ENCODE results near the gene PRSS56.

Gene PRSS56

DNA sequence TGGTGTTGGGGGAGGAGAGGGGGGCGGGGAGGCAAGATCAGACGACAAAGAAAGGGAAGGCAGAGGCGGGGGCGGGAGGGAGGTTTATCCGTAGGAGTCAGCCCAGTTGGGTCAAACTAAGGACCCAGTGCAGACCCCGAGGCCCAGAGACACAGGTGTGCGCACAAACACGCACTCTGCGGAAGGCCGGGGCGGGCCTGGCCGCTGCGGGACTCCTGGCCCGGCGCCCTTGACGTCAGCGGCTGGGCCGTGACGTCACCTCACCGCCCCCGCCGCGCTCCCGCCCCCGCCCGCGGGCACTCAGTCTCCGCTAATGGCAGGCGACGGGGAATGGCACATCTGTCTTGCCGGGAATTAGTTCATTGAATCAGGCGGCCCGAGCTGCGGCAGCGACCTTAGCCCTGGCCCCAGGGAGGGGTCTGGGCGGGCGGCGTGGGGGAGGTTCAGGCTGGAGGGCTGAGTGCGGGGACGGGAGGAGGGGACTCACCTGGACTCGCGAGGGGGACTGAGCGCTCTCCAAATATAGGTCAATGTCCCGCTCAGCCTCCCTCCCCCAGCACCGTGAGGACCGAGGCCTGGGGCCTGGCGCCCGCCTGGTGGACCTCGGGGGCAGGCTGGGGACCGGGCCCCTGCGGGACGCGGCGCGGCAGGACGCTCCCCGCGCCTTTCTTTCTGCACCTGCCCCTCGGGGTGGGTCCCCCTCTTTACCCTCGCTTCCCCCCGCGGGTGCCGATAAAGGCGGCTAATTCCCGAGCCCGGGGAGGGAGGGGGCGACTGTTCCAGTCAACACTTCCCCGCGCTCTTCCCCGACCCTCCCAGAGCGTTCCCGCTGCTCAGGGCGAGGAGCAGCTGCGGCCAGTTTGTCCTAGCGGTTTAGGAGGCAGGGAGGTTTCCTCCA is 17.0 kb upstream of the PRSS56 start:
- Mint-ChIP-seq H3K4me3 (peak overlapping the region; percentile 79), H3K4me1 (peaks cover 86% of the 10 kb centered on the region), H3K36me3 (ENCODE audit: low read depth) (no peaks in the 10 kb centered on the region), H3K27ac (no peak overlapping the region), H3K9me3 (no peaks in the 10 kb centered on the region), H3K27me3 (ENCODE audit: low read depth, poor library complexity) (peaks cover 44% of the 10 kb centered on the region)
- TF ChIP-seq, protein P1, sequence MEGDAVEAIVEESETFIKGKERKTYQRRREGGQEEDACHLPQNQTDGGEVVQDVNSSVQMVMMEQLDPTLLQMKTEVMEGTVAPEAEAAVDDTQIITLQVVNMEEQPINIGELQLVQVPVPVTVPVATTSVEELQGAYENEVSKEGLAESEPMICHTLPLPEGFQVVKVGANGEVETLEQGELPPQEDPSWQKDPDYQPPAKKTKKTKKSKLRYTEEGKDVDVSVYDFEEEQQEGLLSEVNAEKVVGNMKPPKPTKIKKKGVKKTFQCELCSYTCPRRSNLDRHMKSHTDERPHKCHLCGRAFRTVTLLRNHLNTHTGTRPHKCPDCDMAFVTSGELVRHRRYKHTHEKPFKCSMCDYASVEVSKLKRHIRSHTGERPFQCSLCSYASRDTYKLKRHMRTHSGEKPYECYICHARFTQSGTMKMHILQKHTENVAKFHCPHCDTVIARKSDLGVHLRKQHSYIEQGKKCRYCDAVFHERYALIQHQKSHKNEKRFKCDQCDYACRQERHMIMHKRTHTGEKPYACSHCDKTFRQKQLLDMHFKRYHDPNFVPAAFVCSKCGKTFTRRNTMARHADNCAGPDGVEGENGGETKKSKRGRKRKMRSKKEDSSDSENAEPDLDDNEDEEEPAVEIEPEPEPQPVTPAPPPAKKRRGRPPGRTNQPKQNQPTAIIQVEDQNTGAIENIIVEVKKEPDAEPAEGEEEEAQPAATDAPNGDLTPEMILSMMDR (IDR thresholded peaks at IDR 0.05), result no peak
- peak; percentile 72 for DNase-seq

DNA sequence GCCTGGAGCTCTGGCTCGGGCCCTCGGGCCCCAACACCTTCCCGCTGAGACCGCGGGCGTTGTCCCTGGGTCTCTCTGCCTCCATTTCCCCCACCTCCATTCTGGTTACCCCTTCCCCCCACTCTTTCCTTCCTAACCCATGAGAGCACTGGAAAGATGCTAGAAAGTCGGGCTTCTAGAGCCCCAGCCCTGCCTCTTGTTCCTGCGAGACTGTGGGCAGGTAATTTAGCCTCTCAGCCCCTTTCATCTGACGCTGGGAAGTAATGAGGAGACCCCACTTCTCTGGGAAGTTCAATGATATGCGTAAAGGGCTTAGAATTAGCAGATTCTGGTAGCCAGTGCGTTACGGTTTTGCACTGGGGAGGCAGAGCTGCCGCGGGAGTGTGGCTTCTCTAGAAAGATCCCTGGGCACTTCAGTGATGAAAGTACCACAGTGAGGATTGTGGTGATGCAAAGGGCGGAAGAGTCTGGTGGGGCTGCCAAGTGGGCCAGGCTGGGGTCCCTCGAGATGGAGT is 16.3 kb upstream of the PRSS56 start:
- TF ChIP-seq, protein P1 (IDR thresholded peaks at IDR 0.05), result no peak
- Mint-ChIP-seq H3K4me3 (peak overlapping the region; percentile 72), H3K27ac (no peak overlapping the region), H3K27me3 (ENCODE audit: low read depth, poor library complexity) (peaks cover 39% of the 10 kb centered on the region), H3K4me1 (peaks cover 87% of the 10 kb centered on the region), H3K9me3 (no peaks in the 10 kb centered on the region), H3K36me3 (ENCODE audit: low read depth) (no peaks in the 10 kb centered on the region)
- DNase-seq, result no peak

DNA sequence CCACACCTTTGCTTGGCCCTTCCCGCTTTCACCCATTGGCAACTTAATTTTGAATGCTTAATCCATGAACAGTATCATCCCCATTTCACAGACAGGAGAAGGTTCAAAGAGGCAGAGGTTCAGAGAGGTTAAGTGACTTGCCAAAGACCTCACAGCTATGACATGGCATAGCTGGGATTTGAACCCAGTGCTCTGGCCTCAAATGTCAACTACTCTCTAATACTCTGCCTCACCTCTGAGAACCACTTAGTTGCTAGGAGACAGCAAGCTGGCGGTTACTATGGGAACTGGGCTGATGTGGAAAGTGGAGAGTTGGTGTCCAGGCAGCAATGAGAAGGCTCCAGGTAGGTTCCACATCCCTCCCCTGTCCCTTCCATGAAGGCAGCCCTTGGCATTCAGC is 15.8 kb upstream of the PRSS56 start:
- no peak overlapping the region for H3K27ac Mint-ChIP-seq
- peaks cover 34% of the 10 kb centered on the region for H3K27me3 Mint-ChIP-seq (ENCODE audit: low read depth, poor library complexity)
- no peak for DNase-seq
- H3K4me3 Mint-ChIP-seq, result peak overlapping the region; percentile 70
- H3K9me3 Mint-ChIP-seq, result no peaks in the 10 kb centered on the region
- H3K4me1 Mint-ChIP-seq, result peaks cover 87% of the 10 kb centered on the region
- no peaks in the 10 kb centered on the region for H3K36me3 Mint-ChIP-seq (ENCODE audit: low read depth)
- TF ChIP-seq, protein P1 (IDR thresholded peaks at IDR 0.05), result no peak

DNA sequence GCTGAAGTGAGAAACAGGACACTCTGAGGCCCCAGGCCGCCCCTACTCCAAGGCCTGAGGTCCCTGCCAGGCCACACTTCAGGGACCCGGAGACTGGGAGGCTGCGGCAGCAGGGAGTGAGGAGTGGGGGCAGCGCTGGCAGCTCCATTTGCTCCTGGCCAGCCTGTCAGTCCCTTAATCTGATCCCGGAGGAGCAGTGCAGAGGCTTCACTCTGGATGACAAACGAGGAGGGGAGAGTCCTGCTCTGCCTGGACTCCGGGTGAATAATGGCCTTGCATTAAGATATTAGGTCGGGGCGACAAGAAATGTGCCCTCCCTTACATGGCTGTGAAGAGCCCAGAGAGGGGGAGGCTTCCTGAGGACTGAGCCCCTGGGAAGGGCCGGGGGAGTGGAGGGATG is 14.3 kb upstream of the PRSS56 start:
- H3K27me3 Mint-ChIP-seq (ENCODE audit: low read depth, poor library complexity), result peaks cover 28% of the 10 kb centered on the region
- H3K9me3 Mint-ChIP-seq, result no peaks in the 10 kb centered on the region
- H3K4me3 Mint-ChIP-seq, result peak overlapping the region; percentile 62
- DNase-seq, result peak; percentile 67
- H3K4me1 Mint-ChIP-seq, result peaks cover 88% of the 10 kb centered on the region
- H3K36me3 Mint-ChIP-seq (ENCODE audit: low read depth), result no peaks in the 10 kb centered on the region
- TF ChIP-seq, protein P1 (IDR thresholded peaks at IDR 0.05), result no peak
- peak overlapping the region; percentile 91 for H3K27ac Mint-ChIP-seq

DNA sequence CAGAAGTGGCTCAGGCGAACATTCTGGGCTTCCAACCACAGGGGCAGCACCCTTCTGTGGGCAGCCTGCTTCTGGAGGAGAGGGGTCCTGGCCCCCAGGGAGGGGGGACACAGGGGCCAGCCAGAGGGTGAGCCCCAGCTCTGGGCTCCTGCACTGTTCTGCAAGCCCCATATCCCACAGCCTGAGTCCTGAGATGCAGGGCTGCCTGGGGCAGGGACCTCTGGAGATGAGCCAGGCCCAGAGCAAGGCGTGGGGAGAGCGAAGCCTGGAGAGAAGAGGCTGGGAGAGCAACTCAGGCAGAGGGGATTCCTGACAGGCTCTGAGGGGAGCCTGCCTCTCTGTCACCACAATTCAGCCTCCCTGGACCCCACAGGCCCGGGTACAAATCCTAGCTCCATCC is 13.5 kb upstream of the PRSS56 start:
- Mint-ChIP-seq H3K36me3 (ENCODE audit: low read depth) (no peaks in the 10 kb centered on the region), H3K4me3 (no peak overlapping the region), H3K27me3 (ENCODE audit: low read depth, poor library complexity) (peaks cover 32% of the 10 kb centered on the region), H3K9me3 (no peaks in the 10 kb centered on the region), H3K27ac (peak overlapping the region; percentile 91), H3K4me1 (peaks cover 88% of the 10 kb centered on the region)
- no peak for DNase-seq
- TF ChIP-seq, protein P1 (IDR thresholded peaks at IDR 0.05), result no peak

All from nephron progenitor cell (in vitro differentiated cells).